ENCODE results near the gene TENM3. TPM values are rescaled to one million over a fixed set of nuclear protein-coding genes. Genes with fewer than 3 reads are reported as not detected.

The TENM3 gene
- total and polyA plus RNA-seq, 2 of the 8 experiments (the other 6 are each of a cell fraction or from before 2014, with no cell fraction given): 36.9 to 69.3 TPM

DNA sequence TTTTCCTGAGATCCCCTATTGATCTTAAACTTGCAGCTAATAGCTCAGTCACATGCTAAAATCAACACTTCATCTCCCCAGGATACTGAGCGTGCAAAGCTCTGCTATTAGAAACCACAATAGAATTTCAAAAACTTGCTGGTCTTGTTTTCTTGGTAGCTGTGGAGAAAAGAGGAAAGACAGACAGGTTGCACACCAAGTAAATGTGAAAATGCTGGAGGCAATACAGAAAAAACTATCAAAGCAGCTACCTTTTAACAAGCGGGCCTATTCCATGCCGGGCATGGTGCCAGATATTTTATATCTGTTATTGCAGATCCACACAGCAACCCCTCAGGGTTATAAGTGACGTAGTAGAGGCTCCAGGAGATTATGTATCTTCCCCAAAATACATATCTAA lies 502.0 kb downstream of the TENM3 start:
- Histone ChIP-seq H3K27me3 (replicated peaks in 1 of 4; ENCODE audit: control insufficient read depth in 3 of 4, extremely low read depth in 1 of 4, insufficient read depth in 3 of 4, low read length in 3 of 4) (no peaks in the 10 kb centered on the region), H3K23ac (ENCODE audit: insufficient read length) (no peak overlapping the region), H3K4me2 (ENCODE audit: insufficient read depth in 1 of 2, low read depth in 2 of 2, low read length in 2 of 2) (no peak overlapping the region), H3K79me1 (ENCODE audit: low read depth, low read length) (no peaks in the 10 kb centered on the region), H3K36me3 (ENCODE audit: control insufficient read depth in 2 of 4, insufficient read depth in 4 of 4, low read length in 3 of 4) (peaks cover 0 to 4% (median 1%) of the 10 kb centered on the region in 4 experiments; a peak in 2 of 8 replicates), H3K14ac (ENCODE audit: insufficient read length) (no peak overlapping the region), H2BK120ac (replicated peaks; ENCODE audit: low read depth, low read length) (no peak overlapping the region), H3K4ac (replicated peaks; ENCODE audit: insufficient read length, low read depth, low read length) (no peak overlapping the region), H3K79me2 (ENCODE audit: control insufficient read depth in 1 of 2, insufficient read depth in 2 of 2, low read length in 2 of 2) (no peaks in the 10 kb centered on the region), H2BK12ac (ENCODE audit: low read depth, low read length) (no peak overlapping the region), H3K9ac (replicated peaks in 1 of 4; ENCODE audit: extremely low read depth in 1 of 4, low read depth in 3 of 4, low read length in 3 of 4) (no peak overlapping the region), H4K20me1 (replicated peaks in 1 of 2; ENCODE audit: control insufficient read depth in 1 of 2, insufficient read depth in 2 of 2, low read length in 2 of 2) (no peaks in the 10 kb centered on the region), H3K18ac (ENCODE audit: extremely low read depth, low read length) (no peak overlapping the region), H2BK5ac (ENCODE audit: low read depth, low read length) (no peak overlapping the region), H2AFZ (ENCODE audit: low read length) (no peak overlapping the region), H3K4me1 (replicated peaks in 1 of 4; ENCODE audit: control insufficient read depth in 3 of 4, insufficient read depth in 4 of 4, low read length in 3 of 4) (peaks cover 0 to 3% (median 0%) of the 10 kb centered on the region in 4 experiments; a peak in 1 of 7 replicates), H3K27ac (ENCODE audit: low read depth, low read length) (no peak overlapping the region), H2AK5ac (ENCODE audit: low read depth, low read length) (no peak overlapping the region), H4K91ac (replicated peaks; ENCODE audit: insufficient read length, low read length) (no peak overlapping the region), H4K8ac (ENCODE audit: extremely low read depth, insufficient read depth, low read length) (no peak overlapping the region), H4K5ac (ENCODE audit: insufficient read length, low read depth, low read length) (no peak overlapping the region), H3K23me2 (ENCODE audit: low read depth, low read length) (no peaks in the 10 kb centered on the region), H3K4me3 (ENCODE audit: extremely low read depth in 1 of 4, insufficient read depth in 2 of 4, low read depth in 3 of 4, low read length in 4 of 4) (no peak overlapping the region), H2BK20ac (ENCODE audit: low read length) (no peak overlapping the region), H3K9me3 (ENCODE audit: insufficient read depth in 2 of 2, low read depth in 1 of 2, low read length in 1 of 2) (no peaks in the 10 kb centered on the region), H2BK15ac (ENCODE audit: low read length) (no peak overlapping the region), H3K56ac (replicated peaks; ENCODE audit: insufficient read length, low read depth, low read length) (no peak overlapping the region)
- DNase-seq (ENCODE audit: low read depth in 1 of 2, low spot score in 2 of 2) (no peak), FAIRE-seq (no peak)
- CTCF ChIA-PET (ENCODE audit: partially characterized antibody): interaction anchor here (0.8 kb wide), 1 partner anchor 193 kb away, joined by 3 read pairs; no protein-coding TSS in a partner anchor
- POLR2A ChIA-PET (ENCODE audit: partially characterized antibody): interaction anchor here (0.5 kb wide), 1 partner anchor 14 kb away, joined by 3 read pairs; no protein-coding TSS in a partner anchor
- 81% methylated on average over 4 of the region's 4 CpGs; no CpG with 5 or more reads in 1 of the 2 experiments for WGBS, 2 experiments (ENCODE audit: extremely low coverage in 1 of 2, insufficient coverage in 1 of 2, insufficient read length in 1 of 2, insufficient replicate concordance in 2 of 2, low coverage in 1 of 2, low lambda C conversion rate in 2 of 2, missing lambda C conversion rate in 1 of 2)
- no peak for TF ChIP-seq EP300 (IDR thresholded peaks at IDR 0.05; ENCODE audit: borderline replicate concordance in 1 of 2, low read depth in 2 of 2, low read length in 2 of 2)
- TF ChIP-seq GTF2F1 (IDR thresholded peaks at IDR 0.05; ENCODE audit: borderline replicate concordance, low read depth, low read length): no peak
- TF ChIP-seq JUND (IDR thresholded peaks at IDR 0.05; ENCODE audit: low read length): no peak
- TF ChIP-seq BACH1 (IDR thresholded peaks at IDR 0.05; ENCODE audit: low read length): no peak
- TF ChIP-seq CHD2 (IDR thresholded peaks at IDR 0.05; ENCODE audit: low read length): no peak
- no peak for TF ChIP-seq RBBP5 (IDR thresholded peaks at IDR 0.05; ENCODE audit: borderline replicate concordance, low read depth, low read length)
- no peak for TF ChIP-seq RAD21 (IDR thresholded peaks at IDR 0.05 in 1 of 2, conservative IDR thresholded peaks at IDR 0.05 in 1 of 2; ENCODE audit: low read depth in 2 of 2, low read length in 2 of 2)
- no peak for TF ChIP-seq POU5F1 (IDR thresholded peaks at IDR 0.05; ENCODE audit: low read depth, low read length)
- TF ChIP-seq SIRT6 (IDR thresholded peaks at IDR 0.05; ENCODE audit: low read length): no peak
- TF ChIP-seq BRCA1 (IDR thresholded peaks at IDR 0.05; ENCODE audit: low read depth, low read length): no peak
- TF ChIP-seq, protein P1, sequence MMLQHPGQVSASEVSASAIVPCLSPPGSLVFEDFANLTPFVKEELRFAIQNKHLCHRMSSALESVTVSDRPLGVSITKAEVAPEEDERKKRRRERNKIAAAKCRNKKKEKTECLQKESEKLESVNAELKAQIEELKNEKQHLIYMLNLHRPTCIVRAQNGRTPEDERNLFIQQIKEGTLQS (IDR thresholded peaks at IDR 0.05; ENCODE audit: insufficient read depth, low read depth, low read length): no peak
- no peak for TF ChIP-seq SIX5 (IDR thresholded peaks at IDR 0.05; ENCODE audit: low read depth, low read length)
